Testis (tissue), 3 donors: Measurements from ENCODE around the gene ATP5MC2. TPM values are rescaled to one million over a fixed set of nuclear protein-coding genes. Genes with fewer than 3 reads are reported as not detected.

Experiments used
- DNase-seq: peaks from one replicate; pipeline ENCODE4 v3.0.0-alpha.2; 2019
- H3K27ac ChIP-seq, 2 donors: fragments of 200-600 bp; sonication (generic); one replicate each; pipeline ENCODE4 v1.5.1; 2019
- H3K27me3 ChIP-seq: fragments of 200-600 bp; sonication (generic); one replicate; pipeline ENCODE4 v1.5.1; 2019
- H3K36me3 ChIP-seq: fragments of 200-600 bp; sonication (generic); one replicate; pipeline ENCODE4 v1.5.1; 2017; ENCODE audit warnings: low read depth; ENCODE audit errors: missing control alignments
- H3K4me1 ChIP-seq: fragments of 200-600 bp; sonication (generic); one replicate; pipeline ENCODE4 v1.5.1; 2019
- H3K4me3 ChIP-seq, 2 donors: fragments of 200-600 bp; sonication (generic); one replicate each; pipeline ENCODE4 v1.5.1; 2017 to 2019
- H3K9me3 ChIP-seq: fragments of 200-600 bp; sonication (generic); one replicate; pipeline ENCODE4 v1.5.1; 2017
- CTCF ChIP-seq, 3 experiments: fragments of 450-650 bp in 2 of 3; fragments of 200-600 bp in 1 of 3; sonication (generic) in 1 of 3; IDR thresholded peaks; one replicate each; pipeline ENCODE4 v1.5.1; 2016 to 2019; ENCODE audit warnings: antibody characterized with exemption in 3 of 3, mild to moderate bottlenecking in 2 of 3, moderate library complexity in 1 of 3
- POLR2A ChIP-seq: fragments of 450-650 bp; IDR thresholded peaks from one replicate; pipeline ENCODE4 v1.6.1; 2017; ENCODE audit warnings: antibody characterized with exemption, mild to moderate bottlenecking, moderate library complexity
- WGBS, 2 donors: methylation state at CpG; one replicate each; pipeline ENCODE4 v1.1.5; 2018; 5-methylcytosine and 5-hydroxymethylcytosine counted together
- intact Hi-C: fragments of 100-400 bp; cut with DNase I; formaldehyde crosslinking; loops from one replicate; pipeline ENCODE4 v1.15.1; 2023; ENCODE audit warnings: low total_unique reads
- polyA plus RNA-seq: library from polyadenylated mRNA; stranded (reverse); fragments of 350-450 nt; fragmentation: Illumina TruSeq; extraction: RNeasy Lipid Tissue Mini Kit (QIAGEN cat#74804); gene quantifications from one replicate; pipeline ENCODE4 v1.2.3, GENCODE V29; 2014; ENCODE audit warnings: low read depth, low replicate concordance; ENCODE audit not compliant: insufficient read depth
- total RNA-seq, 2 donors: library from RNA; depleted of rRNA; stranded (reverse); fragments of >200 nt; gene quantifications; one replicate each; pipeline ENCODE4 v1.2.3, GENCODE V29; 2016

The ATP5MC2 gene
- total and polyA plus RNA-seq, 3 donors from 2014 or later: 201 to 316 (median 304) TPM

- WGBS, 2 donors: 81 to 85% methylated on average over 5 of the region's 5 CpGs
- TF ChIP-seq POLR2A (no peak), CTCF (IDR thresholded peaks at IDR 0.05) (no peak)
- H3K4me1 ChIP-seq: peaks cover 27% of the 10 kb centered on the region
- intact Hi-C loops: no loop called here
- H3K9me3 ChIP-seq: no peaks in the 10 kb centered on the region
- no peak for DNase-seq
- peak overlapping the region in 1 of 2 donors; percentile 4 for H3K4me3 ChIP-seq
- H3K27me3 ChIP-seq: no peaks in the 10 kb centered on the region
- no peaks in the 10 kb centered on the region for H3K36me3 ChIP-seq
- peak overlapping the region; percentile 96 for H3K27ac ChIP-seq
Measured at GRCh38 chr12:53622724-53623123, 53.2 kb downstream of the ATP5MC2 start.

GRCh38 chr12:53618275-53618674 lies 57.6 kb downstream of the ATP5MC2 start:
- DNase-seq: no peak
- intact Hi-C loops: no loop called here
- 22 to 24% methylated on average over 3 of the region's 3 CpGs for WGBS, 2 donors
- Histone ChIP-seq H3K9me3 (no peaks in the 10 kb centered on the region), H3K4me3 (no peak overlapping the region), H3K27me3 (no peaks in the 10 kb centered on the region), H3K27ac (peak overlapping the region in 1 of 2 donors; percentile 81), H3K36me3 (no peaks in the 10 kb centered on the region), H3K4me1 (peaks cover 37% of the 10 kb centered on the region)
- TF ChIP-seq CTCF (IDR thresholded peaks at IDR 0.05) (no peak), POLR2A (no peak)

- WGBS, 2 donors: 30 to 32% methylated on average over 3 of the region's 3 CpGs
- no peaks in the 10 kb centered on the region for H3K36me3 ChIP-seq
- H3K9me3 ChIP-seq: no peaks in the 10 kb centered on the region
- no peak for DNase-seq
- no peaks in the 10 kb centered on the region for H3K27me3 ChIP-seq
- intact Hi-C loops: no loop called here
- no peak for TF ChIP-seq POLR2A
- TF ChIP-seq CTCF (IDR thresholded peaks at IDR 0.05): no peak
- no peak overlapping the region for H3K4me3 ChIP-seq
- peaks cover 35% of the 10 kb centered on the region for H3K4me1 ChIP-seq
- peak overlapping the region; percentile 40 to 81 for H3K27ac ChIP-seq
Measured at GRCh38 chr12:53617700-53618099, 58.2 kb downstream of the ATP5MC2 start.

- 81 to 86% methylated on average over 4 of the region's 4 CpGs for WGBS, 2 donors
- H3K4me3 ChIP-seq: no peak overlapping the region
- peaks cover 28% of the 10 kb centered on the region for H3K4me1 ChIP-seq
- no peak for DNase-seq
- no peak for TF ChIP-seq POLR2A
- no peak for TF ChIP-seq CTCF (IDR thresholded peaks at IDR 0.05)
- H3K27me3 ChIP-seq: no peaks in the 10 kb centered on the region
- intact Hi-C loops: no loop called here
- H3K9me3 ChIP-seq: no peaks in the 10 kb centered on the region
- peak overlapping the region; percentile 40 to 81 for H3K27ac ChIP-seq
- H3K36me3 ChIP-seq: no peaks in the 10 kb centered on the region
Measured at GRCh38 chr12:53616950-53617349, 58.9 kb downstream of the ATP5MC2 start.

Other genes starting within 250 kb of the ATP5MC2 start
- 10 to 100 TPM; 43.4 to 48.5 TPM for gene PRR13, start 234.3 kb downstream of the ATP5MC2 start, total RNA-seq
- gene PRR13, start 234.3 kb downstream of the ATP5MC2 start, polyA plus RNA-seq: 120 TPM
- gene PCBP2, start 224.0 kb downstream of the ATP5MC2 start, total RNA-seq: 100 to 1,000 TPM; 553 to 632 TPM
- gene PCBP2, start 224.0 kb downstream of the ATP5MC2 start, polyA plus RNA-seq: 1,065 TPM
- 10 to 100 TPM; 52.2 to 56.7 TPM for gene MAP3K12, start 176.6 kb downstream of the ATP5MC2 start, total RNA-seq
- gene MAP3K12, start 176.6 kb downstream of the ATP5MC2 start, polyA plus RNA-seq: 28.5 TPM
- gene TARBP2, start 174.8 kb downstream of the ATP5MC2 start, total RNA-seq: 10 to 100 TPM; 67.6 to 73.1 TPM
- gene TARBP2, start 174.8 kb downstream of the ATP5MC2 start, polyA plus RNA-seq: 37.8 TPM
- 1 to 10 TPM in 1 of 2 donors, not detected in 1; 1.2 TPM for gene NPFF, start 168.6 kb downstream of the ATP5MC2 start, total RNA-seq
- not detected for gene NPFF, start 168.6 kb downstream of the ATP5MC2 start, polyA plus RNA-seq
- gene ATF7, start 49.7 kb downstream of the ATP5MC2 start, total RNA-seq: 10 to 100 TPM; 55.1 to 59.8 TPM
- gene ATF7, start 49.7 kb downstream of the ATP5MC2 start, polyA plus RNA-seq: 31.6 TPM
- gene CALCOCO1, start 51.4 kb upstream of the ATP5MC2 start, total RNA-seq: 100 to 1,000 TPM; 120 to 167 TPM
- 121 TPM for gene CALCOCO1, start 51.4 kb upstream of the ATP5MC2 start, polyA plus RNA-seq
- gene CISTR, start 75.9 kb upstream of the ATP5MC2 start, total RNA-seq: not detected
- gene CISTR, start 75.9 kb upstream of the ATP5MC2 start, polyA plus RNA-seq: not detected